HG03103 (cell line): ENCODE data around the gene KDELR1.
"Not testable (repeated sequence)": the region's sequence is repeated elsewhere in the genome, so short reads cannot be mapped to it uniquely, and the experiment has no call there.

Experiments used
- ATAC-seq: cut with Tn5 transposase; IDR thresholded peaks from one replicate; pipeline ENCODE4 v1.9.1; 2021; ENCODE audit warnings: low read depth; ENCODE audit not compliant: unreplicated experiment

Gene KDELR1

GRCh38 chr19:48372904-48373303, 18.4 kb downstream of the KDELR1 start:
- no peak for ATAC-seq

- not testable (repeated sequence) for ATAC-seq
These were observed 19.6 kb downstream of the KDELR1 start for GRCh38 chr19:48371771-48372170.

- ATAC-seq: no peak
These were observed 20.0 kb downstream of the KDELR1 start for GRCh38 chr19:48371367-48371766.

GRCh38 chr19:48370955-48371354, 20.4 kb downstream of the KDELR1 start:
- ATAC-seq: no peak

- no peak for ATAC-seq
These were observed 22.4 kb downstream of the KDELR1 start for GRCh38 chr19:48368936-48369335.

GRCh38 chr19:48367855-48368254, 23.5 kb downstream of the KDELR1 start:
- ATAC-seq: no peak

GRCh38 chr19:48365602-48366001, 25.7 kb downstream of the KDELR1 start:
- no peak for ATAC-seq

GRCh38 chr19:48364598-48365348, 26.6 kb downstream of the KDELR1 start:
- no peak for ATAC-seq

GRCh38 chr19:48363810-48364597, 27.3 kb downstream of the KDELR1 start, which contains the start of the genes SYNGR4 and TMEM143:
SYNGR4 (plus strand) TSS chr19:48364367; CDS start chr19:48365843, 1,476 bp downstream.
TMEM143 (minus strand) TSS chr19:48363940; CDS start chr19:48363920, 20 bp downstream.
- ATAC-seq: peak; percentile 72

- peak; percentile 8 for ATAC-seq
These were observed 27.9 kb downstream of the KDELR1 start for GRCh38 chr19:48363500-48363809.

- peak; percentile 39 for ATAC-seq
These were observed 28.4 kb downstream of the KDELR1 start for GRCh38 chr19:48362716-48363499.

- ATAC-seq: no peak
These were observed 29.4 kb downstream of the KDELR1 start for GRCh38 chr19:48361912-48362311.

GRCh38 chr19:48359123-48359522, 32.2 kb downstream of the KDELR1 start:
- no peak for ATAC-seq

- no peak for ATAC-seq
These were observed 35.9 kb downstream of the KDELR1 start for GRCh38 chr19:48355365-48355954.

GRCh38 chr19:48354332-48354992, 36.9 kb downstream of the KDELR1 start:
- ATAC-seq: no peak

- ATAC-seq: no peak
These were observed 37.7 kb downstream of the KDELR1 start for GRCh38 chr19:48353677-48354076.

- ATAC-seq: no peak
These were observed 40.0 kb downstream of the KDELR1 start for GRCh38 chr19:48351341-48351752.

GRCh38 chr19:48350856-48351255, 40.5 kb downstream of the KDELR1 start:
- no peak for ATAC-seq

- ATAC-seq: no peak
These were observed 42.6 kb downstream of the KDELR1 start for GRCh38 chr19:48348737-48349136.

GRCh38 chr19:48348045-48348444, 43.3 kb downstream of the KDELR1 start:
- no peak for ATAC-seq
